ENCODE results near the gene ZNF207. TPM values are rescaled to one million over a fixed set of nuclear protein-coding genes. Genes with fewer than 3 reads are reported as not detected.
A peak's percentile ranks its signal among the peaks of the same experiment; 100 is the strongest.
"Not testable (repeated sequence)": the region's sequence is repeated elsewhere in the genome, so short reads cannot be mapped to it uniquely, and the experiment has no call there.

The ZNF207 gene
- total RNA-seq, 1 donor from 2014 or later = 304 TPM

DNA sequence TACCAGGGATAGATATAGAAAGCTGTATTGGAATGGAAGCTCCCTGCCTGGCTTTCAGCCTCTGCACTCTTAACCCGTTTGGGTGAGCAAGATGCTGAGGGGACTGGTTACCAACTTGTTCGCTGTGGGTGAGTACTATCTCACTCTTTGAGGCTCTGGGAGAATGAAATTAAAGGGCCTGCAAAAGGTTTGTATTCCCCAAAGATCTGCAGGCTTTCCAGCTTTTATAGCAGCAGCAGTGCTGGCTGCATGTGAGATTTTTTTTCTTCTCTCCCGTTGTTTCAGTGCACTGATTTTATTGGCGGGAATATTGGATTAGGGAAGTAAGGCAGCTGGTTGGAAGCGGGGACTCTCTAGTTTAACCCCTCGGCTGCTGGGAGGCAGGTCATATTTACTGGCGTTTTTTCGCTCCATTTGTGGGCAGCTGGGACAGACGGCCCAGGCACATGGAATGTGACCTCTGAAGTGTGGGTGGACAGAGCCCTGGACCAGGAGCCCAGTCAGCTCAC lies 38.9 kb upstream of the ZNF207 start:
- Histone ChIP-seq H3K9ac (no peak overlapping the region), H3F3A (ENCODE audit: low read depth) (peaks cover 18% of the 10 kb centered on the region), H3K9me3 (ENCODE audit: low read depth) (no peaks in the 10 kb centered on the region), H2AFZ (replicated peaks) (peak overlapping the region; percentile 97), H3K4me3 (peak overlapping the region; percentile 29), H3K4me2 (peak overlapping the region; percentile 75), H3K27me3 (no peaks in the 10 kb centered on the region), H4K20me1 (ENCODE audit: low read depth) (no peaks in the 10 kb centered on the region), H3K79me2 (ENCODE audit: low read depth) (no peaks in the 10 kb centered on the region), H3K27ac (peak overlapping the region; percentile 3), H3K36me3 (no peaks in the 10 kb centered on the region), H3K4me1 (peaks cover 32% of the 10 kb centered on the region)
- Mint-ChIP-seq H3K36me3 (no peaks in the 10 kb centered on the region), H3K27ac (peak overlapping the region; percentile 80), H3K4me1 (peaks cover 32% of the 10 kb centered on the region), H3K4me3 (peak overlapping the region; percentile 39), H3K9me3 (peaks cover 2% of the 10 kb centered on the region), H3K27me3 (ENCODE audit: insufficient read depth, low read depth) (peaks cover 2% of the 10 kb centered on the region)
- DNase-seq (ENCODE audit: low spot score) = peak; percentile 49
- TF ChIP-seq, protein P1, sequence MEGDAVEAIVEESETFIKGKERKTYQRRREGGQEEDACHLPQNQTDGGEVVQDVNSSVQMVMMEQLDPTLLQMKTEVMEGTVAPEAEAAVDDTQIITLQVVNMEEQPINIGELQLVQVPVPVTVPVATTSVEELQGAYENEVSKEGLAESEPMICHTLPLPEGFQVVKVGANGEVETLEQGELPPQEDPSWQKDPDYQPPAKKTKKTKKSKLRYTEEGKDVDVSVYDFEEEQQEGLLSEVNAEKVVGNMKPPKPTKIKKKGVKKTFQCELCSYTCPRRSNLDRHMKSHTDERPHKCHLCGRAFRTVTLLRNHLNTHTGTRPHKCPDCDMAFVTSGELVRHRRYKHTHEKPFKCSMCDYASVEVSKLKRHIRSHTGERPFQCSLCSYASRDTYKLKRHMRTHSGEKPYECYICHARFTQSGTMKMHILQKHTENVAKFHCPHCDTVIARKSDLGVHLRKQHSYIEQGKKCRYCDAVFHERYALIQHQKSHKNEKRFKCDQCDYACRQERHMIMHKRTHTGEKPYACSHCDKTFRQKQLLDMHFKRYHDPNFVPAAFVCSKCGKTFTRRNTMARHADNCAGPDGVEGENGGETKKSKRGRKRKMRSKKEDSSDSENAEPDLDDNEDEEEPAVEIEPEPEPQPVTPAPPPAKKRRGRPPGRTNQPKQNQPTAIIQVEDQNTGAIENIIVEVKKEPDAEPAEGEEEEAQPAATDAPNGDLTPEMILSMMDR (IDR thresholded peaks at IDR 0.05) = no peak
- TF ChIP-seq EZH2 (IDR thresholded peaks at IDR 0.05) = no peak
- TF ChIP-seq EZH2phosphoT487 (IDR thresholded peaks at IDR 0.05) = no peak

DNA sequence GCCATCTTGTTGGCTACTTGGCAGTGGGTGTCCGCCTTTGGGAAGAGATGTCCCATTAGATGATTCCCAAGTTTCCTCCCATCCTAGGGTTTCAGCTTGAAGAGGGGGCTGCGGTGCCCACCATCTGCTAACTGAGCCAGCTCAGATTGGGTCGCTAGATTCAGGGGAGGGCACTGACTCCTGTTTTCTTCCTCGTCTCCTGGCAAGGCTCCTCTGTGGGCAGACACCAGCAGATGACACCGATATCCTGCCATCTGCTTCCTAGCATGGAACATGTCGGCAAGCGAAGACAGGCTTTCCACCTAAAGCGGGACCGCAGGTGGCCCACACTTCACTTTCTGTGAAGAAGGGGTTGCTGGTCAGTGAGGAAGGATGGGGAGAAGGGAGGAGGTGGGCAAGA lies 35.3 kb upstream of the ZNF207 start:
- TF ChIP-seq, protein P1 (IDR thresholded peaks at IDR 0.05) = no peak
- no peak for TF ChIP-seq EZH2phosphoT487 (IDR thresholded peaks at IDR 0.05)
- TF ChIP-seq EZH2 (IDR thresholded peaks at IDR 0.05) = no peak
- Histone ChIP-seq H3F3A (ENCODE audit: low read depth) (peaks cover 21% of the 10 kb centered on the region), H2AFZ (replicated peaks) (no peak overlapping the region), H3K36me3 (no peaks in the 10 kb centered on the region), H3K4me2 (peak overlapping the region; percentile 31), H4K20me1 (ENCODE audit: low read depth) (no peaks in the 10 kb centered on the region), H3K4me1 (peaks cover 25% of the 10 kb centered on the region), H3K9ac (no peak overlapping the region), H3K79me2 (ENCODE audit: low read depth) (no peaks in the 10 kb centered on the region), H3K27me3 (no peaks in the 10 kb centered on the region), H3K4me3 (no peak overlapping the region), H3K27ac (no peak overlapping the region), H3K9me3 (ENCODE audit: low read depth) (no peaks in the 10 kb centered on the region)
- Mint-ChIP-seq H3K36me3 (no peaks in the 10 kb centered on the region), H3K27me3 (ENCODE audit: insufficient read depth, low read depth) (peaks cover 10% of the 10 kb centered on the region), H3K4me3 (peak overlapping the region; percentile 71), H3K4me1 (peaks cover 43% of the 10 kb centered on the region), H3K9me3 (peaks cover 2% of the 10 kb centered on the region), H3K27ac (no peak overlapping the region)
- no peak for DNase-seq (ENCODE audit: low spot score)

DNA sequence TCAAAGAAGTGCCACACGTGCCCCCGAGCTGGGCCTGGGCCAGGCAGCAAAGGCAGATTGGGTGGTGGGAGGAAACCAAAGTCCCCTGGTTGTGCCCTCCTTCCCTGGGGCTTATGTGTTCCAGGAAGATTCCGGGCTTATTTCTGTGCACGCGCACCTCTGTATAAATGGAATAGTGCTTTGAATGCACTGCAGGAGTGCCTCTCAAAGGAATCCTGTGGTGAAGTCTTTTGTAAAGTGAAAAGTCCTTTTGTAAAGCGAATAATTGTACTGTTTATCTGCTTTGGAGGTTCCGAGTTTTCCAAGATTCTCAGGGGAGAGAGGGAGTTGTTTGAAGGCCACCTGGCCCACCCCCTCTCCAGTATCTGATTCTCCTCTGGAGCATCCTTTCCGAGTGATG lies 34.8 kb upstream of the ZNF207 start:
- H3K27me3 Mint-ChIP-seq (ENCODE audit: insufficient read depth, low read depth) = peaks cover 12% of the 10 kb centered on the region
- peak; percentile 45 for DNase-seq (ENCODE audit: low spot score)
- H3K27me3 ChIP-seq = no peaks in the 10 kb centered on the region

DNA sequence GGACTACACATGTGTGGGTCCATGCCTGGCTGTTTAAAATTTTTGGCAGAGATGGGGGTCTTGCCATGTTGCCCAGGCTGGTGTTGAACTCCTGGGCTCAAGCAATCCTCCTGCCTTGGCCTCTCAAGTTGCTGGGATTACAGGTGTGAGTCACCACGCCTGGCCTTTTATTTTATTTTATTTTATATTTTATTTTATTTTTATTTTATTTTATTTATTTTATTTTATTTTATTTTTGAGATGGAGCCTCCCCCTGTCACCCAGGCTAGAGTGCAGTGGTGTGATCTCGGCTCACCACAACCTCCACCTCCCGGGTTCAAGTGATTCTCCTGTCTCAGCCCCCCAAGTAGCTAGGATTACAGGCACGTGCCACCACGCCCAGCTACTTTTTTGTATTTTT lies 33.3 kb upstream of the ZNF207 start:
- not testable (repeated sequence) for H3K36me3 Mint-ChIP-seq; H3K4me3 ChIP-seq; DNase-seq (ENCODE audit: low spot score); H3K9me3 ChIP-seq (ENCODE audit: low read depth); H3K36me3 ChIP-seq; H4K20me1 ChIP-seq (ENCODE audit: low read depth); H3K4me3 Mint-ChIP-seq; H3K27me3 ChIP-seq; H3K27ac Mint-ChIP-seq; H3K9me3 Mint-ChIP-seq; H3K79me2 ChIP-seq (ENCODE audit: low read depth); H3K9ac ChIP-seq; H3K4me2 ChIP-seq; H2AFZ ChIP-seq (replicated peaks); H3K27ac ChIP-seq
- Mint-ChIP-seq H3K27me3 (ENCODE audit: insufficient read depth, low read depth) (peaks cover 11% of the 10 kb centered on the region), H3K4me1 (peaks cover 34% of the 10 kb centered on the region)
- Histone ChIP-seq H3F3A (ENCODE audit: low read depth) (peaks cover 11% of the 10 kb centered on the region), H3K4me1 (peaks cover 15% of the 10 kb centered on the region)

More for the DNA sequence above, 34.8 kb upstream of the ZNF207 start:
- Mint-ChIP-seq H3K4me1 (peaks cover 43% of the 10 kb centered on the region), H3K4me3 (peak overlapping the region; percentile 71), H3K27ac (no peak overlapping the region), H3K36me3 (no peaks in the 10 kb centered on the region), H3K9me3 (peaks cover 2% of the 10 kb centered on the region)
- no peak for TF ChIP-seq EZH2 (IDR thresholded peaks at IDR 0.05)
- no peak for TF ChIP-seq EZH2phosphoT487 (IDR thresholded peaks at IDR 0.05)
- TF ChIP-seq, protein P1 (IDR thresholded peaks at IDR 0.05) = no peak
- H3K9me3 ChIP-seq (ENCODE audit: low read depth) = no peaks in the 10 kb centered on the region
- peaks cover 21% of the 10 kb centered on the region for H3F3A ChIP-seq (ENCODE audit: low read depth)
- H4K20me1 ChIP-seq (ENCODE audit: low read depth) = no peaks in the 10 kb centered on the region
- H3K9ac ChIP-seq = no peak overlapping the region
- H3K4me2 ChIP-seq = peak overlapping the region; percentile 31
- H3K27ac ChIP-seq = no peak overlapping the region
- H3K79me2 ChIP-seq (ENCODE audit: low read depth) = no peaks in the 10 kb centered on the region
- no peak overlapping the region for H3K4me3 ChIP-seq
- H3K36me3 ChIP-seq = no peaks in the 10 kb centered on the region
- H2AFZ ChIP-seq (replicated peaks) = no peak overlapping the region
- H3K4me1 ChIP-seq = peaks cover 25% of the 10 kb centered on the region

Data from neural progenitor cell (in vitro differentiated cells).